Astrocyte of the spinal cord (primary cell): ENCODE data around the gene AUTS2.

Source experiments
- DNase-seq: peaks from one replicate; pipeline ENCODE4 v3.0.0; 2011; ENCODE audit warnings: low read depth, low spot score
- H3K4me3 ChIP-seq: 2 replicates; pipeline ENCODE4 v1.5.1; 2011; ENCODE audit warnings: low read depth, mild to moderate bottlenecking, low read length, moderate library complexity
- in situ Hi-C: cut with HindIII; loops from 2 replicates; pipeline ENCODE4 v1.10.0; 2017; ENCODE audit warnings: low sequenced_read_pairs
- TF ChIP-seq, protein P1 (sequence below): IDR thresholded peaks from 2 replicates; pipeline ENCODE4 v1.5.1; 2012; ENCODE audit warnings: low read depth, mild to moderate bottlenecking, low read length, inconsistent platforms

AUTS2 gene

DNA sequence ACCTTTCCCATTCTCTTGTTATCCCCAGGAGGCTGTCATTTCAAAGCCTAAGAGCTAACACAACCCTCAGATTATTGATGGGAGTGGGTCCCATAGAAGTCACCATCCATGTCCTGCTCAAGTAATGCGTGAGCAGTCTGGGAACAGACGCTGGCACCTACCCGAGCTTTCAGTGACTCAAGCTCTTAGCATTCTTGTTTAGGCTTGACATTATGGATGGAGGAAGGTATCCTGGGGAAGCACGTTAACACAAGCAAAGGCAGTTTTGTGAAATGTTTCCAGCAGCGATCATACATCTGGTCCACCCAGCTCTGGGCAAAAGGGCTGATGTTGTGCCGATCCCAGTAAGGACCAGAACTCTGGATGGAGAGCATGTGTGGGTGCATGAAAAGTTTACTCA lies 30.0 kb upstream of the AUTS2 start:
- H3K4me3 ChIP-seq = no peak overlapping the region
- DNase-seq = no peak
- in situ Hi-C loops = no loop called here
- TF ChIP-seq, protein P1, sequence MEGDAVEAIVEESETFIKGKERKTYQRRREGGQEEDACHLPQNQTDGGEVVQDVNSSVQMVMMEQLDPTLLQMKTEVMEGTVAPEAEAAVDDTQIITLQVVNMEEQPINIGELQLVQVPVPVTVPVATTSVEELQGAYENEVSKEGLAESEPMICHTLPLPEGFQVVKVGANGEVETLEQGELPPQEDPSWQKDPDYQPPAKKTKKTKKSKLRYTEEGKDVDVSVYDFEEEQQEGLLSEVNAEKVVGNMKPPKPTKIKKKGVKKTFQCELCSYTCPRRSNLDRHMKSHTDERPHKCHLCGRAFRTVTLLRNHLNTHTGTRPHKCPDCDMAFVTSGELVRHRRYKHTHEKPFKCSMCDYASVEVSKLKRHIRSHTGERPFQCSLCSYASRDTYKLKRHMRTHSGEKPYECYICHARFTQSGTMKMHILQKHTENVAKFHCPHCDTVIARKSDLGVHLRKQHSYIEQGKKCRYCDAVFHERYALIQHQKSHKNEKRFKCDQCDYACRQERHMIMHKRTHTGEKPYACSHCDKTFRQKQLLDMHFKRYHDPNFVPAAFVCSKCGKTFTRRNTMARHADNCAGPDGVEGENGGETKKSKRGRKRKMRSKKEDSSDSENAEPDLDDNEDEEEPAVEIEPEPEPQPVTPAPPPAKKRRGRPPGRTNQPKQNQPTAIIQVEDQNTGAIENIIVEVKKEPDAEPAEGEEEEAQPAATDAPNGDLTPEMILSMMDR = no peak

DNA sequence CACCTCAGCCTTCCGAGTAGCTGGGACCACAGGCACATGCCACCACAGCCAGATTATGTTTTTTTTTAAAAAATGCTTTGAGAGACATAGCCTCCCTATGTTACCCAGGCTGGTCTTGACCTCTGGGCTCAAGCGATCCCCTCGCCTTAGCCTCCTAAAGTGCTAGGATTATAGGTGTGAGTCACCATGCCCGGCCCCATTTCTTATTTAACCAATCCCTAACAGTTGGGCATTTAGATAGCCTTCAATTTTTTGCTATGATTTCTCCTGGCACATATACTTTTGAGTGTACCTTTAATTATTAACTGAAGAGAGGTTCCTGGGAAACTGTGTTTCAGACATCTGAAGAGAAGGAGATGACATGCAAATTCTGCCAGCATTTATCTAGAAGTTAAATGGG lies 22.6 kb upstream of the AUTS2 start:
- TF ChIP-seq, protein P1 = no peak
- H3K4me3 ChIP-seq = no peak overlapping the region
- no peak for DNase-seq
- in situ Hi-C loops = no loop called here

DNA sequence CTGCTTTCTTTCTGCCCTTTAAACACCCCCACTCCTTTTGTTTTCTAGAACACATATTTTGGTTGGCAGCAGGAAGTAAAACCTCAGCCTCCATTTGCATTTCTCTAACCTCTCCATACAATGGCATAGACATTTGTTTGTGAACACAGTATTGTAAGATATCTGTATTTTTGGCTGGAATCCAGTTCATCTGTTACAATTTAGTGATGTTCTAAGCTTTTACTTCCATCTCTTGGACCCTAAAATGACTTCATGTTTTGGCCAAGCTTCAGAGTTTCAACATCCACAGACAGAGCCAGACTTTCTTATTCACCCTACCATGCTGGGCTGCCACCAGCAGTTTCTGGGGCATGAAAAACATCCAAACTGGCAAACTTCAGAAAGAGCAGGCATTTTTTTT lies 21.1 kb upstream of the AUTS2 start:
- in situ Hi-C loops = no loop called here
- H3K4me3 ChIP-seq = no peak overlapping the region
- TF ChIP-seq, protein P1 = no peak
- peak; percentile 2 for DNase-seq

DNA sequence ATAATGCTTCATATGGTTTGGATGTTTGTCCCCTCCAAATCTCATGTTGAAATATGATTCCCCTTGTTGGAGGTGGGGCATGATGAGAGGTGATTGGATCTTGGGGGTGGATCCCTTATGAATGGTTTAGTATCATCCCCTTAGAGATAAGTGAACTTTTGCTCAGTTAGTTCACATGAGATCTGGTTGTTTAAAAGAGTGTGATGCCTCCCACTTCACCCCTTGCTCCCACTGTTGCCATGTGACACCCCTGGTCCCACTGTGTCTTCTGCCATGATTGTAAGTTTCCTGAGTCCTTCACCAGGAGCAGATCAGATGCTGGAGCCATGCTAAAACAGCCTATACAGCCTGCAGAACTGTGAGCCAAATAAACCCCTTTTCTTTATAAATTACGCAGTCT lies 13.1 kb upstream of the AUTS2 start:
- TF ChIP-seq, protein P1 = no peak
- no peak for DNase-seq
- in situ Hi-C loops = no loop called here
- no peak overlapping the region for H3K4me3 ChIP-seq

DNA sequence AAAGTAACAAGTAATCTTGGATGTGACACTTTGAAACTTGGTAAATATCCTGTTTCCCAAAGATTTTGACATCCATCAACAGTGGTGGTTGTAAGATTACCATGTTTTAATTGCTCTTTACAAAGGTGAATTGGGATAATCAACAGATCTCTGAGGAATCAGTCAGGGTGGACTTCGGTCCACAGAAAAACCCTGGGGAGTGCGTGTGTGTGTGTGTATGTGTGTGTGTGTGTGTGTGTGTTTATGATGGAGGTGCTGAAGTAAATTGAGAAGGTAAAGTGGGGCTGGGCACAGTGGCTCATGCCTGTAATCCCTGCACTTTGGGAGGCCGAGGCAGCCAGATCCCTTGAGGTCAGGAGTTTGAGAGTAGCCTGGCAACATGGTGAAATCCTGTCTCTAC lies 12.0 kb upstream of the AUTS2 start:
- DNase-seq = no peak
- in situ Hi-C loops = no loop called here
- H3K4me3 ChIP-seq = no peak overlapping the region
- TF ChIP-seq, protein P1 = no peak

DNA sequence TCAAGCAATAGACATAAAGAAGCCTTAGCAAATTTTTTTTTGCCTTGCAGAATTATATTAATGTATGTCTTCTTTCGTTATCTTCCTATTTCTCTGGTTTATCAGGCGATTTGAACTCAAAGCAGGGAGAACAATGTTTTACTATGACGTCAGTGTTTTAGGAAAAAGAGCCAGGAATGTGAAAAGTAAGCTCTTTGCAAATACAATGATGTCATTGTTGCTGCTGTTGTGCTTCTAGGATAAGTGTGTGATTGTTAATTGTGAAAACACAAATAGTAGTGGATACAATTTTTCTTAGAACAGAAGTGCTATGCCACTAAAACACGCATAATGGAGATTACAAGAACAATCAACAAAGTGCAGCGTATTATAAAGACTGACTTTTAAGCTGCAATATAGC lies 9.5 kb upstream of the AUTS2 start:
- DNase-seq = no peak
- TF ChIP-seq, protein P1 = no peak
- in situ Hi-C loops = no loop called here

DNA sequence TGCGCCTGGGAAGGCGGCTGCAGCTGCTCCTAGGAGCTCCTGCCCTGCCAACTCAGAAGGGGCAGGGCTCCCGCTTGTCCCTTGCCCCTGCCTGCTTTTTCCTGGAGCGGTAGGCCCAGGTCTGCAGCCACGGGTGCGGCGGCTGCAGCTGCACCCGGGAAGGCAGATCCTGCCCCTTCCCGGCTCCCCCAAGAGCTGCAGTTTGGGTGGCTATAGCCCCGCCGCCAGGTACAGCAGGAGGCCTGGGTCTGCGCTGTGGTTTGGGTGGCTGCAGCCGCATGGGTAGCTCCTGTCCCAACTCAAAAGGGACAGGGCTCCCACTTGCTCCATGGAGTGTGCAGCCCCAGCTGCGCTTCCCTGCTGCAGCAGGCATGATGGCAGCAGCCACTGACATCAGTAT lies 6.5 kb upstream of the AUTS2 start:
- in situ Hi-C loops = no loop called here
- H3K4me3 ChIP-seq = no peak overlapping the region
- DNase-seq = no peak
- TF ChIP-seq, protein P1 = no peak

More for the DNA sequence above, 9.5 kb upstream of the AUTS2 start:
- no peak overlapping the region for H3K4me3 ChIP-seq
